Right ventricle myocardium inferior (tissue), 1 donor: Measurements from ENCODE around the gene KRTAP5-6. TPM values are rescaled to one million over a fixed set of nuclear protein-coding genes. Genes with fewer than 3 reads are reported as not detected.

Source experiments
- ATAC-seq: fragments of 200-7000 bp; cut with Tn5 transposase; one replicate; pipeline ENCODE4 v1.9.1; 2020; ENCODE audit warnings: mild to moderate bottlenecking, moderate library complexity
- DNase-seq: peaks from one replicate; pipeline ENCODE4 v3.0.0; 2021; ENCODE audit errors: missing footprints
- intact Hi-C: fragments of 100-400 bp; cut with DNase I; formaldehyde crosslinking; loops from one replicate; pipeline ENCODE4 v1.11.0; 2022
- total RNA-seq: library from RNA; stranded (reverse); fragmentation: NEBNext Ultra II Directional; extraction: Animal tissue kit (Norgen Biotek cat#: 25700); gene quantifications from one replicate; pipeline ENCODE4 v1.2.1, GENCODE V29; 2021
- donor health status: DM: no; HTN: yes; CAD: no; lungs with severe emphysema.

Gene KRTAP5-6
- total RNA-seq, 1 donor from 2014 or later = not detected

DNA sequence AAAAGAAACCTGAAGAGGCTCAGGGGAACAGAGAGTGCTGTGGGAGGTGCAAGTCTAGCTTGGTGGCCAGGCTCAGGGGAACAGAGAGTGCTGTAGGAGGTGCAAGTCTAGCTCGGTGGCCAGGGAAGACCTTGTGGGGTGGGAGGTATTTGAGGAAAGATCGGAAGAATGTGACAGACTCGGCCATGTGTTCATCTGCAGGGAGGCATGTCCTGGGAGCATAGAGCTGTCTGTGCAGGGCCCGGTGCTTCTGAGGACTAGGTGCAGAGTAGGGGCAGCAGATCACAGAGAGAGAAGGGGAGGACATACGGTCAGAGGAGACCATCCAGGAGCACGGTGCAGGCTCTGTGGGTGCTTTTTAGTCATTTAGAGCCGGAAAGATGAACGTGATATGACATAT is 42.6 kb downstream of the KRTAP5-6 start:
- intact Hi-C loops = no loop called here
- DNase-seq (no peak), ATAC-seq (no peak)

DNA sequence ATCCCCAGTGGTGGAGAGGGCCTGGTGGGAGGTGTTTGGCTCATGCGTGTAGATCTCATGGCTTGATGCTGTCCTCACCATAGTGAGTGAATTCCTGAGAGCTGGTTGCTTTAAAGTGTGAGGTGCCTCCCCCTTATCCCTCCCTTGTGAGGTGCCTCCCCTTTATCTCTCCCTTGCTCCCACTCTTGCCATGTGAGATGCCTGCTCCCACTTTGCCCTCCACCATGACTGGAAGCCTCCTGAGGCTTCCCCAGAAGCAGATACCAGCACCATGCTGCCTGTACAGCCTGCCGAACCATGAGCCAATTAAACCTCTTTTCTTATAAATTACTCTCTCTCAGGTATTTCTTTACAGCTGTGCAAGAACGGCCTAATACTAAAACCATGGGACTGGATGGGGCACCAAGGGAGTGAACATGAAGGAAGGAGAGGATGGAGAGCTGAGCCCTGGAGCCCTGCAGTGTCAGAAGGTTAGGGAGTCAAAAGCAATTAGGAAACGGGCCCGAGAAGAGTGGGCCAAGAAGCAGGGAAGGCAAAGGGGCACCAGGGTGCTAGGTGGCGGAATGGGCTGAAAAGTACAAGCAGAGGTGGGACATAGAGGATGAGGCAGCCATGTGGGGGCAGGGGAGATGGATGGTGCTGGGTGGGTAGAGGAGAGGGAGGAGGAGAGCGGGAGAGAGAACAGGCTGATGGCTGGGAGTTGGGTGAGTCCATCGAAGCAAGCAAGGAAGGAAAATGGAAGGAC is 44.0 kb downstream of the KRTAP5-6 start:
- DNase-seq = no peak
- intact Hi-C loops = no loop called here

DNA sequence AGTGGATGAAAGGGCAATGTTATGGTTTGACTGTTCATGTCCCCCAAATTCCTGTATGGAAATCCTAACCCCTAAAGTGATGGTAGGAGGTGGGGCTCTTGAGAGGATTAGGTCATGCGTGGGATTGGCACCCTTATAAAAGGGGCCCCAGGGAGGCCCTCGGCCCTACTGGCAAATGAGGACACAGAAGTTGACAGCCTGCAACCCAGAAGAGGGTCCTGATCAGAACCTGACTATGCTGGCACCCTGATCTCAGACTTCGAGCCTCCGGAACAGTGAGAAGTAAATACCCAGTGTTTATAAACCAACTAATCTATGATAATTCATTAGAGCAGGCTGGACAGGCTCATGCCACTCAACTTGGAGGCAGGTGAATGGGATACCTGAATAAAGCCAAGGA is 44.7 kb downstream of the KRTAP5-6 start:
- DNase-seq (no peak), ATAC-seq (no peak)
- intact Hi-C loops = no loop called here

More for the DNA sequence above, 44.0 kb downstream of the KRTAP5-6 start:
- ATAC-seq = no peak

DNA sequence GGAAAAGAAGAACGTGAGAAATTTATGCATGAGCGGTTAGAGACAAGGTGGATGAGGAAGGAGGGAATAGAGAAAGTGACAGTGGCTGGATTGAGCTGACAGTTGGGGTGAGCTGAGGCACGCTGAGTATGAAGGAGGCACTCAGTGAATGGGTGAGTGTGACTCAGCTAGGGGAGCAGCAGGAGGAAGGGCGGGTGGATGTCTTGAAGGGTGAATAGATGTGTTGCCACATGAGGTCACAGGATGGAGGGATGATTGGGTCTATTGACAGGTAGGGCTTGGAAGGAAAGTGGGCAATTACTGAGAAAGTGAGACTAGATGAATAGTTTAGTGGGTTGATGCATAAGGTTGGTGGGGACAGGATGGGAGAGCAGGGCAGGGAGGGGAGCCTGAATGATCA is 45.4 kb downstream of the KRTAP5-6 start:
- ATAC-seq = no peak
- intact Hi-C loops = no loop called here

DNA sequence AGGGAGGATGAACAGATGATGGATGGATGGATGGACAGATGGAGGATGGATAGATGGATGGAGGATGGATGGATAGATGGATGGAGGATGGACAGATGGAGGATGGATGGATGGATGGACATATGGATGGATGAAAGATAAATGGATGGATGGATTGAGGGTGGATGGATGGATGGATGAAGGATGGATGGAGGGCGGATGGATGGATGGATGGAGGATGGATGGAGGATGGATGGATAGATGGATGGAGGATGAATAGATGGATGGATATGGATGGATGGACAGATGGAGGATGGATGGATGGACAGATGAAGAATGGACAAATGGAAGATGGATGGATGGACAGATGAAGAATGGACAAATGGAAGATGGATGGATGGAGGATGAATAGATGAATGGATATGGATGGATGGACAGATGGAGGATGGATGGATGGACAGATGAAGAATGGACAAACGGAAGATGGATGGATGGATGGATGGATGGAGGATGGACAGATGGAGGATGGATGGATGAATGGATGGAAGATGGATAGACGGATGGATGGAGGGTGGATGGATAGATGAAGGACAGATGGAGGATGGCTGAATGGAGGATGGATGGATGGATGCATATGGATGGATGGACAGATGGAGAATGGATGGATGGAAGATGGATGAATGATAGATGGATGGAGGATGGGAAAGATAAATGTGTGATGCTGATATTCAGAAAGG is 46.0 kb downstream of the KRTAP5-6 start:
- intact Hi-C loops = no loop called here
- ATAC-seq = no peak

More for the DNA sequence above, 45.4 kb downstream of the KRTAP5-6 start:
- no peak for DNase-seq

GRCh38 chr11:1743585-1744136 is 46.7 kb downstream of the KRTAP5-6 start:
- intact Hi-C loops = no loop called here

More for the DNA sequence above, 46.0 kb downstream of the KRTAP5-6 start:
- no peak for DNase-seq

DNA sequence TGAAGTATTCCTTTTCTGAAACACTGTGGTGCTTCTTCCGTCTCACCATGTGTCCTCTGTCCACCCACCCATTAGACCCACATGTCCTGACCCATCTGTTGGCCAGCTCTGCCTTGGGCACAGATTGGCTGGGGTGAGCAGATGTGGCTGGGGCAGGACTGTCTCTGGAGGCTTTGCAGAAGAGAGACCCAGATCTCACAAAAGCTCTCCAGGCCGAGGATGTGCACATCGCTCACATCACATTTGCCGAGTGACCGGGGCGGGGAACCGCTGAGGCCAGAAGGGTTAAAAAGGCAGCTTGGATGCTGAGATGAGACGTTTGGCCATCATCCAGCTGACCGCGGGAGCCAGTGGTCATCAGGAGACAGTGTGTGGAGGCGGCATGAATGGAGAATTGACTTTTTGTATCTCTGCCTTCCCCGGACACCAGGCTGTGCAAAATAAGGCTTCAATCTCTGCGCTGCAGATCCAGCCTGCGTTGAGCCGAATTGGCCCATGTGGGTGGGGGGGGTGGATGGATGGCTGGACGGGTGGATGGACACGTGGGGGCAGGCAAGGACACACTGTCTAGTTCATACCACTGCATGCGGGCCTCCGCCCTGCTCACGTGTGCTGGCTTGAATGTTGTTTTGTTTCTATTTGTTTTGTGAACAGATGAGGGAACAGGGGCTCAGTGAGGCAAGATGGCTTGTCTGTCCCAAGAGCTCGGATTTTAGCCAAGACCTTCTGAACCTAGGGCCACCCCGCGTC is 47.3 kb downstream of the KRTAP5-6 start:
- intact Hi-C loops = no loop called here
- DNase-seq = peak; percentile 63
- ATAC-seq = peak; percentile 35

More at GRCh38 chr11:1743585-1744136, 46.7 kb downstream of the KRTAP5-6 start:
- no peak for ATAC-seq
- DNase-seq = no peak

GRCh38 chr11:1744891-1745700 is 48.1 kb downstream of the KRTAP5-6 start:
- peak; percentile 23 for ATAC-seq
- intact Hi-C loops = no loop called here
- DNase-seq = peak; percentile 50

GRCh38 chr11:1745701-1746320 is 48.8 kb downstream of the KRTAP5-6 start:
- intact Hi-C loops = no loop called here
- ATAC-seq (no peak), DNase-seq (no peak)

DNA sequence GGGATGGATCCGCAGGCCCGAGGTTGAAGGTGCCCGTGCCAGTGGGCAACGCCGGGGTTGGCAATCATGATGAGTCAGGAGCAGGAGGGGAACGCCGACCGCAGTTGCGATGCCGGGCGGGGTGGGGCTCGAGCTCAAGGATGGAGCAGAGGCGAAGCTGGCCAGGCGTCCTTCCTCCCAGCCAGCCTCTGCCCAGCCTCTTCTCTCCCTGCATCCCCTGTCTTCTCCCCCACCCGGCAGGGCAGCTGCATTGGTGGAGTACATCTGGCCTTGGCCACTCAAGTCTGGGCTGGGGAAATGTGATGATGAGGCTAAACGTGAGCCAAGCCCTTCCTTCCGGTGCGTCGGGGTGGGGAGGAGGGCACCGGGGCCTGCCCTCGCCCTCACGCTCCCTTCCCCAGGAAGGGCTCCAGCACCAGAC is 49.5 kb downstream of the KRTAP5-6 start:
- ATAC-seq = no peak
- DNase-seq = peak; percentile 78
- intact Hi-C loops = no loop called here

DNA sequence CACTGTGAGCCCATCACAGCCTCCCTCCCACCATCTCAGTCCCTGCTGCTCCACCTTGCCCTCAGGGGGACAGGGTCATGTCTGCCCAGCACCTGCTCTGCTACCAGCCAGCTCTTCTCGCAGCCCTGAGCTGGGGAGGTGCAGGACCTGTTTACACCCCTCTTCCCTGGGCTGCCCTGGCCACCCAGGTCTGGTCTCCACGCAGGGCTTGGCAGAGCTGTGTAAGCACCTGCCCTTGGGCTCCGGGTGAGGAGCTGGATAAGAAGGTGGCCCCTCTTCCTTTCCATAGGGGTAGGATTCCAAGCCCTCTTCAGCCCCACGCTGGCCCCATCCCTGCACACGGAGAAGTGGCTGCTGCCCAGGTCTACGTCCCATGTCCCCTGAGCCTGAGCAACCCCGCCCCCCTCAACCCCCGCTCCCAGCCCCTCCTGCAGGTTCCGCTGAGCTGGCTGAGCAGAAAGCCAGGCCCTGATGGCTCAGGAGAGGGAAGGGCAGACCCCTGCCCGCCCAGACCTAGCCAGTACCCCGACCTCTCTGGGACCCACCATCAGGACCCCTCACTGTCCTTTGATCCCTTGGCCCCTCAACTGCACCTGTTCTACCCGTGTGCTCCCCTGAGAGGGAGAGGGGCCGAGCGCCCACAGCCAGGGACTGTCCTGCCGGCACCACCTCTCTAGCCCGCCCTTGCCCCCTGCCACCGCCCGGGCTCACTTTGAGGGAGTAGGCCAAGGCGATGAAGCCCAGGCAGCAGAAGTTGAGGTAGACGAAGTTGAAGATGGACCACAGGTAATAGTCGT is 50.2 kb downstream of the KRTAP5-6 start:
- intact Hi-C loops = no loop called here
- ATAC-seq (no peak), DNase-seq (peak; percentile 41)

Other genes starting within 250 kb of the KRTAP5-6 start
- 48.7 TPM for gene MOB2, start 210.4 kb upstream of the KRTAP5-6 start, total RNA-seq
- 10.5 TPM for gene DUSP8, start 124.9 kb upstream of the KRTAP5-6 start, total RNA-seq
- gene KRTAP5-1, start 111.9 kb upstream of the KRTAP5-6 start, total RNA-seq = not detected
- not detected for gene KRTAP5-2, start 98.9 kb upstream of the KRTAP5-6 start, total RNA-seq
- not detected for gene KRTAP5-3, start 88.7 kb upstream of the KRTAP5-6 start, total RNA-seq
- not detected for gene KRTAP5-4, start 75.1 kb upstream of the KRTAP5-6 start, total RNA-seq
- gene KRTAP5-5, start 67.4 kb upstream of the KRTAP5-6 start, total RNA-seq = not detected
- 0.92 TPM for gene IFITM10, start 53.4 kb downstream of the KRTAP5-6 start, total RNA-seq
- gene CTSD, start 66.7 kb downstream of the KRTAP5-6 start, total RNA-seq = 957 TPM
- gene SYT8, start 137.8 kb downstream of the KRTAP5-6 start, total RNA-seq = not detected
- gene TNNI2, start 141.8 kb downstream of the KRTAP5-6 start, total RNA-seq = 0.35 TPM
- 22.5 TPM for gene LSP1, start 155.9 kb downstream of the KRTAP5-6 start, total RNA-seq
- gene PRR33, start 194.7 kb downstream of the KRTAP5-6 start, total RNA-seq = 5.0 TPM
- 36.3 TPM for gene TNNT3, start 222.5 kb downstream of the KRTAP5-6 start, total RNA-seq